ENCODE data around the gene RILPL1. TPM values are rescaled to one million over a fixed set of nuclear protein-coding genes. Genes with fewer than 3 reads are reported as not detected.
"Not testable (repeated sequence)": the region's sequence is repeated elsewhere in the genome, so short reads cannot be mapped to it uniquely, and the experiment has no call there.

The RILPL1 gene
- total and polyA plus RNA-seq, 2 experiments from 2014 or later, result 2.9 to 29.8 TPM

DNA sequence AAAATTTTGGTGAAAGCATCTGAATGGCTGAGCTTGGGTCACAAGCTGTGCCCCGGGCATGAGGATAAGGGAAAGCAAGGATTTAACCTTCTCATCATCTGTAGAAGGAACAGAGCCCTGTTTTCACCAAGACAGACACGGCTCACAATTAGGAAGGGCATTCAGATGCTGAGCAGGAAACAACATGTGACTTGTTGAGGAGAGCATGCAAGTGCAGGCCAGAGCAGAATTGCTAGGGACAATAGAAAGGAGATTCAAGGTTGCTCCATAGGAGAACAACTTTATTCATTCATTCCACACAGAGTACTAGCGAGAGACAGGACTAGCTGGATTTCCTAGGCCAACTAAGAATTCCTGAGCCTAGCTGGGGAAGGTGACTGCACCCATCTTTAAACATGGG is 14.6 kb upstream of the RILPL1 start:
- no peak overlapping the region for H3K4me2 ChIP-seq (ENCODE audit: unreplicated experiment)
- in situ Hi-C loops (cut with MboI), result no loop called here
- no peaks in the 10 kb centered on the region for H3K36me3 ChIP-seq (ENCODE audit: low read depth)
- no peaks in the 10 kb centered on the region for H3K9me3 ChIP-seq (ENCODE audit: low read depth)
- TF ChIP-seq EZH2 (IDR thresholded peaks at IDR 0.05; ENCODE audit: insufficient read depth, poor library complexity, severe bottlenecking), result no peak
- no peaks in the 10 kb centered on the region for H3K79me2 ChIP-seq (ENCODE audit: insufficient read depth)
- H4K20me1 ChIP-seq (ENCODE audit: insufficient read depth), result no peaks in the 10 kb centered on the region
- H2AFZ ChIP-seq, result no peak overlapping the region
- H3K9me2 ChIP-seq (ENCODE audit: insufficient read depth), result no peaks in the 10 kb centered on the region
- H3F3A ChIP-seq (ENCODE audit: insufficient read depth), result no peaks in the 10 kb centered on the region
- no peak overlapping the region for H3K9ac ChIP-seq
- no peak overlapping the region for H3K4me3 ChIP-seq
- no peaks in the 10 kb centered on the region for H3K4me1 ChIP-seq (ENCODE audit: insufficient read depth)
- DNase-seq, result no peak
- whole genome bisulfite sequencing, 2 experiments (ENCODE audit: low coverage in 1 of 2, low lambda C conversion rate in 2 of 2, missing lambda C conversion rate in 2 of 2), result 35 to 38% methylated on average over 3 of the region's 3 CpGs
- no peak overlapping the region for H3K27ac ChIP-seq
- no peaks in the 10 kb centered on the region; the same call in none of the 2 replicates for H3K27me3 ChIP-seq (replicated peaks; ENCODE audit: insufficient read depth)

DNA sequence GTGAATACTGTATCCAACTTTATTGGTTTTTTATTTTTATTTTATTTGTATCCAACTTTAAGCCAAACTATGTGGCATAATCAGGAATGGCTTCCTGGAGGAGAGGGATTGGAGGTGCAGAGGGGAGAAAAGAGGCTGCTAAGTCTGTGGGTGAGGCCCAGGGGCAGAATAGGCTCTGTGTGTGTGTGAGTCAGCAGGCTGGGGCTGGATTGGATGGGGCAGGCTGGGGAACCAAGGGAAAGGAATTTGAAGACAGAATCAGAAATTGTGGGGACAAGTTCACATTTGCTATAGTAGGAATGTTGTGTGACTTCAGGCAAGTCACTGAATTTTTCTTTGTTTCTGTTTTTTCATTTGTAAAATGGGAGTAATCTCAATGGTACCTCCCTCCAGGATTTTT is 12.8 kb upstream of the RILPL1 start:
- no peaks in the 10 kb centered on the region for H3K9me2 ChIP-seq (ENCODE audit: insufficient read depth)
- in situ Hi-C loops (cut with MboI), result no loop called here
- H3F3A ChIP-seq (ENCODE audit: insufficient read depth), result no peaks in the 10 kb centered on the region
- no peaks in the 10 kb centered on the region for H3K9me3 ChIP-seq (ENCODE audit: low read depth)
- peak; percentile 51 for DNase-seq
- no peaks in the 10 kb centered on the region for H4K20me1 ChIP-seq (ENCODE audit: insufficient read depth)
- no peaks in the 10 kb centered on the region for H3K4me1 ChIP-seq (ENCODE audit: insufficient read depth)
- H3K27me3 ChIP-seq (replicated peaks; ENCODE audit: insufficient read depth), result no peaks in the 10 kb centered on the region; the same call in none of the 2 replicates
- no peak overlapping the region for H3K27ac ChIP-seq
- H3K9ac ChIP-seq, result no peak overlapping the region
- no peak for TF ChIP-seq EZH2phosphoT487 (IDR thresholded peaks at IDR 0.05; ENCODE audit: insufficient read depth, low read depth)
- no peak for TF ChIP-seq EZH2 (IDR thresholded peaks at IDR 0.05; ENCODE audit: insufficient read depth, poor library complexity, severe bottlenecking)
- H3K4me3 ChIP-seq, result no peak overlapping the region
- H3K4me2 ChIP-seq (ENCODE audit: unreplicated experiment), result no peak overlapping the region
- H2AFZ ChIP-seq, result no peak overlapping the region
- H3K79me2 ChIP-seq (ENCODE audit: insufficient read depth), result no peaks in the 10 kb centered on the region
- no peaks in the 10 kb centered on the region for H3K36me3 ChIP-seq (ENCODE audit: low read depth)

DNA sequence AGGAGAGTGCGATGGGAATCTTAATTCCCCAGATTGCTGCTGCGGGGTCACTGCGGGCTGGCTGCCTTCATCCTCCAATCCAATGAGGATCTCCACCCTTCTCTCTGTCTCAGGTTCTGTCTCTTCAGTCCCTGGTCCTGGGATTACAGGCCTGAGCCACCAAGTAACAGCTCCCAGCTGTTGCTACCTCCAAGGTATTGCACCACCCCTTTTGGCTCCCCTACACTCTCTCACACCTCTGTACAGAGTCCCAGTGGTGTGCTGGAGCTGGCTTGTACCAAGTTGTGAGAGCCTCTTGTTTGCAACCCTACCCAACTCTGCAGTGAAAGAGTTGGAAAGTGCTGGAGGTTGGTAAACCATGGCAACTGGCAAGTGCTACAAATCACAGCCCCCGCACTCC is 10.0 kb upstream of the RILPL1 start:
- no peak overlapping the region for H3K9ac ChIP-seq
- no peaks in the 10 kb centered on the region for H3K79me2 ChIP-seq (ENCODE audit: insufficient read depth)
- no peak overlapping the region for H3K4me3 ChIP-seq
- no peaks in the 10 kb centered on the region for H3K9me3 ChIP-seq (ENCODE audit: low read depth)
- no peaks in the 10 kb centered on the region for H3K4me1 ChIP-seq (ENCODE audit: insufficient read depth)
- no peak overlapping the region for H3K4me2 ChIP-seq (ENCODE audit: unreplicated experiment)
- no peaks in the 10 kb centered on the region for H3K36me3 ChIP-seq (ENCODE audit: low read depth)
- H3K27me3 ChIP-seq (replicated peaks; ENCODE audit: insufficient read depth), result no peaks in the 10 kb centered on the region
- H4K20me1 ChIP-seq (ENCODE audit: insufficient read depth), result no peaks in the 10 kb centered on the region
- no peaks in the 10 kb centered on the region for H3K9me2 ChIP-seq (ENCODE audit: insufficient read depth)
- no peak overlapping the region for H3K27ac ChIP-seq
- no peak for TF ChIP-seq EZH2phosphoT487 (IDR thresholded peaks at IDR 0.05; ENCODE audit: insufficient read depth, low read depth)
- TF ChIP-seq EZH2 (IDR thresholded peaks at IDR 0.05; ENCODE audit: insufficient read depth, poor library complexity, severe bottlenecking), result no peak
- no peak overlapping the region for H2AFZ ChIP-seq
- in situ Hi-C loops (cut with MboI), result no loop called here
- 95 to 99% methylated on average over 4 of the region's 4 CpGs for WGBS, 2 experiments (ENCODE audit: low coverage in 1 of 2, low lambda C conversion rate in 2 of 2, missing lambda C conversion rate in 2 of 2)
- H3F3A ChIP-seq (ENCODE audit: insufficient read depth), result no peaks in the 10 kb centered on the region
- DNase-seq, result no peak

DNA sequence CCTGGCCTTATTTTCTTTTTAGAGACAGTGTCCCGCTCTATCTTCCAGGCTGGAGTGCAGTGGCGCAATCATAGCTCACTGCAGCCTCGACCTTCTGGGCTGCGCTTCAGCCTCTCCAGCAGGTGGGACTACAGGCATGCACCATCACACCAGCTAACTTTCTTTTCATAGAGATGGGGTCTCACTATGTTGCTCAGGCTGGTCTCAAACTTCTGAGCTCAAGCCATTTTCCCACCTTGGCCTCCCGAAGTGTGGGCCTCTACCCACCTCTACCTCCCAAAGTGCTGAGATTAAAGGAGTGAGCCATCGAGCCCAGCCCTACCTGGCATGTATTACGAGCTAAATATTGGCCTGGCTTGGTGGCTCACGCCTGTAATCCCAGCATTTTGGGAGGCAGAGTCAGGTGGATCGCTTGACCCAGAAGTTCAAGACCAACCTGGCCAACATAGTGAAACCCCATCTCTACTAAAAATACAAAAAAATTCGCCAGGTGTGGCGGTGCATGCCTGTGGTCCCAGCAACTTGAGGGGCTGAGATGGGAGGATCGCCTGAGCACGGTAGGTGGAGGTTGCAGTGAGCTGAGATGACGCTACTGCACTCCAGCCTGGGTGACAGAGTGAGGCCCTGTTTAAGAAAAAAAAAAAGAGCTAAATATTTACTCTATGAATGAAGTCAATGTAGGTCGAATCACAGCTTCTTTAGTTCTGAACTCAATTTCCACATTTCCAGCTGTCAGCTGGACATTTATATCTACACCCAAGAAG is 7.6 kb upstream of the RILPL1 start:
- H3K4me3 ChIP-seq, result no peak overlapping the region
- WGBS, 2 experiments (ENCODE audit: low coverage in 1 of 2, low lambda C conversion rate in 2 of 2, missing lambda C conversion rate in 2 of 2), result 85 to 87% methylated on average over 15 of the region's 15 CpGs
- H3K79me2 ChIP-seq (ENCODE audit: insufficient read depth), result no peaks in the 10 kb centered on the region
- no peaks in the 10 kb centered on the region for H3K9me2 ChIP-seq (ENCODE audit: insufficient read depth)
- H3K9ac ChIP-seq, result no peak overlapping the region
- no peaks in the 10 kb centered on the region for H3F3A ChIP-seq (ENCODE audit: insufficient read depth)
- no peaks in the 10 kb centered on the region for H3K36me3 ChIP-seq (ENCODE audit: low read depth)
- H3K9me3 ChIP-seq (ENCODE audit: low read depth), result no peaks in the 10 kb centered on the region
- in situ Hi-C loops (cut with MboI), result no loop called here
- no peak overlapping the region for H2AFZ ChIP-seq
- no peaks in the 10 kb centered on the region for H4K20me1 ChIP-seq (ENCODE audit: insufficient read depth)
- no peak for DNase-seq
- H3K27me3 ChIP-seq (replicated peaks; ENCODE audit: insufficient read depth), result no peaks in the 10 kb centered on the region
- H3K4me1 ChIP-seq (ENCODE audit: insufficient read depth), result no peaks in the 10 kb centered on the region
- no peak overlapping the region for H3K27ac ChIP-seq
- TF ChIP-seq EZH2 (IDR thresholded peaks at IDR 0.05; ENCODE audit: insufficient read depth, poor library complexity, severe bottlenecking) (no peak), EZH2phosphoT487 (IDR thresholded peaks at IDR 0.05; ENCODE audit: insufficient read depth, low read depth) (no peak)
- no peak overlapping the region for H3K4me2 ChIP-seq (ENCODE audit: unreplicated experiment)

DNA sequence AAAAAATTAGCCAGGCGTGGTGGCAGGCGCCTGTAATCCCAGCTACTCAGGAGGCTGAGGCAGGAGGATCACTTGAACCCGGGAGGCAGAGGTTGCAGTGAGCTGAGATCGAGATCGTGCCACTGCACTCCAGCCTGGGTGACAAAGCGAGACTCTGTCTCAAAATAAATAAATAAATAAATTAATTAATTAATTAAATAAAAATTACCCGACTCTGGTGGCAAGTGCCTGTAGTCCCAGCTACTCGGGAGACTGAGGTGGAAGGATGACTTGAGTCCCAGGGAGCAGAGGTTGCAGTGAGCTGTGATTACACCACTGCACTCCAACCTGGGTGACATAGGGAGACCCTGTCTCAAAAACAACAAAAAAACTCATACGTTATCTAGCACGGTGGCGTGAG is 2.4 kb upstream of the RILPL1 start:
- 73 to 80% methylated on average over 11 of the region's 11 CpGs for WGBS, 2 experiments (ENCODE audit: low coverage in 1 of 2, low lambda C conversion rate in 2 of 2, missing lambda C conversion rate in 2 of 2)
- H3K4me2 ChIP-seq (ENCODE audit: unreplicated experiment); H3K9me2 ChIP-seq (ENCODE audit: insufficient read depth); H3K9ac ChIP-seq; in situ Hi-C loops (cut with MboI); H3K4me3 ChIP-seq; H3K9me3 ChIP-seq (ENCODE audit: low read depth); H3F3A ChIP-seq (ENCODE audit: insufficient read depth); H3K36me3 ChIP-seq (ENCODE audit: low read depth); H3K27me3 ChIP-seq (replicated peaks; ENCODE audit: insufficient read depth); H2AFZ ChIP-seq; H4K20me1 ChIP-seq (ENCODE audit: insufficient read depth); DNase-seq; H3K27ac ChIP-seq: not testable (repeated sequence)
- Histone ChIP-seq H3K4me1 (ENCODE audit: insufficient read depth) (peaks cover 14% of the 10 kb centered on the region; the same call in 1 of the 2 replicates), H3K79me2 (ENCODE audit: insufficient read depth) (peaks cover 23% of the 10 kb centered on the region)

Data from GM23248 (cell line).